Mammary epithelial cell (primary cell): ENCODE data around the gene TNKS1BP1.

ENCODE experiments used
- EZH2 ChIP-seq: IDR thresholded peaks from 2 replicates; pipeline ENCODE4 v1.6.1; 2012; ENCODE audit warnings: low read length, inconsistent platforms, borderline replicate concordance
- TF ChIP-seq, protein P1 (sequence below), 2 donors: IDR thresholded peaks in 1 of 2; conservative IDR thresholded peaks in 1 of 2; 2 replicates each; pipeline ENCODE4 v1.5.1; 2011 to 2012; ENCODE audit warnings: inconsistent platforms in 2 of 2, low read length in 2 of 2, mild to moderate bottlenecking in 2 of 2, control low read depth in 1 of 2, low read depth in 1 of 2; ENCODE audit not compliant: insufficient read depth in 1 of 2; ENCODE audit errors: extremely low read depth in 1 of 2

DNA sequence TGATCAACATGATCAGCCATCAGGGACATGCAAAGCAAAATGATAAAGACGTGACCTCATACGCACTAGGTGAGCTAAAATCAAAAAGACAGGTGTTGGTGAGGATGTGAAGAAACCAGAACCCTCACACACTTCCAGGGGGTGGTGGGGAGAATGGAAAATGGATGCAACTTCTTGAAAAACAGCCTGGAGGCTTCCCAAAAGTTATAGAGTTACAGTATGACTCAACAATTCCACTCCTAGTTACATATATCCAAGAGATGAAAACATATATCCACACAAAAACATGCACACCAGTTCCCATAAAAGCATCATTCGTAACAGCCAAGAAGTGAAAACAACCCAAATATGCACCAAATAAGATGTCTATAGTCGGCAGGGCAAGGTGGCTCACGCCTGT is 45.6 kb downstream of the TNKS1BP1 start:
- no peak for TF ChIP-seq EZH2
- TF ChIP-seq, protein P1, sequence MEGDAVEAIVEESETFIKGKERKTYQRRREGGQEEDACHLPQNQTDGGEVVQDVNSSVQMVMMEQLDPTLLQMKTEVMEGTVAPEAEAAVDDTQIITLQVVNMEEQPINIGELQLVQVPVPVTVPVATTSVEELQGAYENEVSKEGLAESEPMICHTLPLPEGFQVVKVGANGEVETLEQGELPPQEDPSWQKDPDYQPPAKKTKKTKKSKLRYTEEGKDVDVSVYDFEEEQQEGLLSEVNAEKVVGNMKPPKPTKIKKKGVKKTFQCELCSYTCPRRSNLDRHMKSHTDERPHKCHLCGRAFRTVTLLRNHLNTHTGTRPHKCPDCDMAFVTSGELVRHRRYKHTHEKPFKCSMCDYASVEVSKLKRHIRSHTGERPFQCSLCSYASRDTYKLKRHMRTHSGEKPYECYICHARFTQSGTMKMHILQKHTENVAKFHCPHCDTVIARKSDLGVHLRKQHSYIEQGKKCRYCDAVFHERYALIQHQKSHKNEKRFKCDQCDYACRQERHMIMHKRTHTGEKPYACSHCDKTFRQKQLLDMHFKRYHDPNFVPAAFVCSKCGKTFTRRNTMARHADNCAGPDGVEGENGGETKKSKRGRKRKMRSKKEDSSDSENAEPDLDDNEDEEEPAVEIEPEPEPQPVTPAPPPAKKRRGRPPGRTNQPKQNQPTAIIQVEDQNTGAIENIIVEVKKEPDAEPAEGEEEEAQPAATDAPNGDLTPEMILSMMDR (conservative IDR thresholded peaks at IDR 0.05 in 1 of 2, IDR thresholded peaks at IDR 0.05 in 1 of 2; ENCODE audit: extremely low read depth in 1 of 2, insufficient read depth in 1 of 2, low read depth in 1 of 2, low read length in 2 of 2): no peak
